Activated CD8-positive, alpha-beta T cell treated with anti-CD3 and anti-CD28 coated beads for 36 hours (primary cell): ENCODE measurements around the gene ABCB7. TPM values are rescaled to one million over a fixed set of nuclear protein-coding genes. Genes with fewer than 3 reads are reported as not detected.
"Not testable (repeated sequence)": the region's sequence is repeated elsewhere in the genome, so short reads cannot be mapped to it uniquely, and the experiment has no call there.

Source experiments
- ATAC-seq: fragments of 200-7000 bp; cut with Tn5 transposase; one replicate; pipeline ENCODE4 v1.10.0; 2021; ENCODE audit warnings: mild to moderate bottlenecking, moderate library complexity
- CTCF ChIA-PET: fragments of 350-600 bp; sonication (Branson Sonifier 250); formaldehyde crosslinking; loops from one replicate; lab custom pipeline; 2021; ENCODE audit warnings: antibody characterized with exemption; lab: Charles Lee
- POLR2A ChIA-PET: fragments of 350-600 bp; sonication (Branson Sonifier 250); formaldehyde crosslinking; loops from one replicate; lab custom pipeline; 2021; ENCODE audit warnings: antibody characterized with exemption; lab: Charles Lee
- DNase-seq: peaks from one replicate; pipeline ENCODE4 v3.0.0-alpha.2; 2020
- H3K27ac Mint-ChIP-seq: one replicate; pipeline ENCODE4 v1.8.0; 2021; ENCODE audit warnings: mild to moderate bottlenecking, mixed read lengths
- H3K27me3 Mint-ChIP-seq: one replicate; pipeline ENCODE4 v1.8.0; 2021; ENCODE audit warnings: mixed read lengths
- H3K36me3 Mint-ChIP-seq: one replicate; pipeline ENCODE4 v1.8.0; 2021; ENCODE audit warnings: low read depth, mixed read lengths
- H3K4me1 Mint-ChIP-seq: one replicate; pipeline ENCODE4 v1.8.0; 2021; ENCODE audit warnings: low read depth, mixed read lengths
- H3K4me3 Mint-ChIP-seq: one replicate; pipeline ENCODE4 v1.8.0; 2021; ENCODE audit warnings: mild to moderate bottlenecking, moderate library complexity, mixed read lengths
- H3K9me3 Mint-ChIP-seq: one replicate; pipeline ENCODE4 v1.8.0; 2021; ENCODE audit warnings: mixed read lengths
- CTCF ChIP-seq: fragments of 200-600 bp; IDR thresholded peaks from one replicate; pipeline ENCODE4 v1.8.0; 2022; ENCODE audit warnings: antibody characterized with exemption, mild to moderate bottlenecking
- intact Hi-C: fragments of 100-400 bp; cut with micrococcal nuclease; formaldehyde crosslinking; loops from one replicate; pipeline ENCODE4 v1.10.0; 2022
- total RNA-seq, 2 experiments: library from RNA; stranded (reverse); gene quantifications; one replicate each; pipeline ENCODE4 v1.2.3, GENCODE V29; 2021

ABCB7 gene
- 10 to 100 TPM; 50.5 to 52.0 TPM for total RNA-seq

DNA sequence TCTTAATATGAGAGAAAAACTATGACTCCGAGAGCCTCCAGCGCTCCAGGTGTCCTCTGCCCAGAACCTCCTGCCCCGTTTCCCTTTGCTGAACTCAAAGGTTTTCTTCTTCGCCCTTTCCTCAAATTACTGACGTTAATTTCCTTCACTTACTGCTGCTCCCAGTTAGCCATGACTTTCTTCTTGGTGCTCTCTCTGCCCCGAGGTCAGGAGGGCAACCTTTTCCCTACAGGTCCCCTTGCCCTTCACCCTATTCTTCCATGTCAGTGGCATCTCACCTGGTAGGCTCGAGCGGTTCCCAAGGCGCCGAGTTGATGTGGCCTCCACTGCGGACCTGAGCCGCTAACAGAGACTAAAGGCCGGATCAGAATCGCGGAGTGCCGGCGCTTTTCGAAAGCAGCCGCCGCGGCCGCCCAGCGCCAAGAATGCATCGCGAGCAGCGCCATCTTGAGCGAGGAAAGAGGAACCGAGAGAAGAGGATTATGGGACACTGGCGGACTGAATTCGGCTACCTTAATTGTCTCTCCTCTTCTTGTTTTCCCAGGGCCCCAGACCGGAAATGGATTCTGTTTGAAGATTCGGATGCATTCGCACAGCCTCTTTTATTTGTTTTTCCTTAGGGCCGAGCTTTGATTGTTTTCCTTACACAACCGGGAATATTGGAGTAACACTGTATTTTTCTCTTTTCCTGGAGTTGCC, at the start of gene ABCB7:
TSS of gene ABCB7 (minus strand) at position 457 of the 699 bp plus-strand sequence. CDS start at position 446, 11 bp downstream.
- Mint-ChIP-seq H3K27ac (peak within 1 kb of the TSS; percentile 95), H3K27me3 (no peaks in the 10 kb centered on the region), H3K4me3 (peak within 1 kb of the TSS; percentile 90), H3K9me3 (no peaks in the 10 kb centered on the region), H3K36me3 (peaks cover 12% of the 10 kb centered on the region), H3K4me1 (peaks cover 54% of the 10 kb centered on the region)
- CTCF ChIA-PET, result no interaction called here
- no peak for TF ChIP-seq CTCF
- DNase-seq (peak; percentile 70), ATAC-seq (peak; percentile 74)
- POLR2A ChIA-PET, result no interaction called here
- intact Hi-C loops, result loop anchor here (5.0 kb wide), 1 partner anchor 116 kb away; the partner anchor contains the start of gene UPRT

- CTCF ChIA-PET, intact Hi-C loops, H3K4me3 Mint-ChIP-seq, H3K27me3 Mint-ChIP-seq, ATAC-seq, H3K36me3 Mint-ChIP-seq, H3K4me1 Mint-ChIP-seq, H3K9me3 Mint-ChIP-seq, H3K27ac Mint-ChIP-seq, POLR2A ChIA-PET, DNase-seq: not testable (repeated sequence)
These were observed 32.5 kb upstream of the ABCB7 start for GRCh38 chrX:75188415-75189206.

GRCh38 chrX:75181721-75182120, 25.6 kb upstream of the ABCB7 start:
- ChIA-PET POLR2A (no interaction called here), CTCF (no interaction called here)
- no peaks in the 10 kb centered on the region for H3K4me1 Mint-ChIP-seq
- H3K27me3 Mint-ChIP-seq, result no peaks in the 10 kb centered on the region
- H3K4me3 Mint-ChIP-seq, result no peak overlapping the region
- intact Hi-C loops, result no loop called here
- H3K9me3 Mint-ChIP-seq, result no peaks in the 10 kb centered on the region
- ATAC-seq (no peak), DNase-seq (no peak)
- H3K36me3 Mint-ChIP-seq, result no peaks in the 10 kb centered on the region
- TF ChIP-seq CTCF, result no peak
- no peak overlapping the region for H3K27ac Mint-ChIP-seq

GRCh38 chrX:75179536-75180293, 23.6 kb upstream of the ABCB7 start:
- H3K9me3 Mint-ChIP-seq, H3K36me3 Mint-ChIP-seq, H3K4me1 Mint-ChIP-seq, DNase-seq, H3K27ac Mint-ChIP-seq, ATAC-seq, H3K4me3 Mint-ChIP-seq, CTCF ChIA-PET, H3K27me3 Mint-ChIP-seq, POLR2A ChIA-PET, intact Hi-C loops: not testable (repeated sequence)

DNA sequence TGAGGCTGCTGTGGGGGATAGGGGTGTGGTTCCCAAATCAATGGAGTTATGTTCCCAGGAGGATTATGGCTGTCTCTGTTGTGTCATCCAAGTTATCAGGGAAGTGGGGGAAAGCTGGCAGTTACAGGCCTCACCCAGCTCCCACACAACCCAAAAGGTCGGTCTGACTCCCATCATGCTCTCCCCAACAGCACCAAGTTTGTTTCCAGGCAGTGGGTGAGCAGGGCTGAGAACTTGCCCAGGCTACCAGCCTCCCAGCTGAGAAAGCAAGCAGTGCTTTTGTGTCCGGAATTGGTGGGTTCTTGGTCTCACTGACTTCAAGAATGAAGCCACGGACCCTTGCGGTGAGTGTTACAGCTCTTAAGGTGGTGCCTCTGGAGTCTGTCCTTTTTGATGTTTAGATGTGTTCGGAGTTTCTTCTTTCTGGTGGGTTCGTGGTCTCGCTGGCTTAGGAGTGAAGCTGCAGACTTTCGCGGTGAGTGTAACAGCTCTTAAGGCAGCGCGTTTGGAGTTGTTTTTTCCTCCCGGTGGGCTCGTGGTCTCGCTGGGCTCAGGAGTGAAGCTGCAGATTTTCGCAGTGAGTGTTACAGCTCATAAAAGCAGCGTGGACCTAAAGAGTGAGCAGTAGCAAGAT, 16.3 kb upstream of the ABCB7 start:
- intact Hi-C loops, CTCF ChIA-PET, POLR2A ChIA-PET, H3K9me3 Mint-ChIP-seq, ATAC-seq, H3K4me1 Mint-ChIP-seq, DNase-seq, H3K27me3 Mint-ChIP-seq, H3K36me3 Mint-ChIP-seq: not testable (repeated sequence)
- Mint-ChIP-seq H3K4me3 (peak overlapping the region; percentile 68), H3K27ac (peak overlapping the region; percentile 86)

DNA sequence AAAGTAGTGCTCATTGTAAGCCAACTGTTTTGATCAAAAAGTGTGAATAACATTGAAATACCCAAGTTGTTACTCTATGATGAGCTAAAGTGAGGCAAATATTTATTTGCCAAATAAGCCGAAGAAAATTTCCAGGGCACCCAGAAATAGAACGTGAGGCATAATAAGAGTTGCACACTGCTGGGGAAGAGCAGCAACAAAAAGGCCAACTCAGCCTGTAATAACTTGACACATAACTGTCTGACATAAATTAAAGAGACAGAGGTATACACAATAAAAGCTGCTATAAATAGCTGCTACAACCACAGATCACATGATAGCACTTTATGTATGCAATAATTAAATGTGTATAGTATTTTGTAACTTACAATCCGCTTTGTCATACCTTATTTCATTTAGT, 2.0 kb upstream of the ABCB7 start:
- Mint-ChIP-seq H3K27ac (peak overlapping the region; percentile 95), H3K4me3 (no peak overlapping the region), H3K9me3 (no peaks in the 10 kb centered on the region), H3K4me1 (peaks cover 41% of the 10 kb centered on the region), H3K27me3 (no peaks in the 10 kb centered on the region), H3K36me3 (peaks cover 11% of the 10 kb centered on the region)
- intact Hi-C loops, result loop anchor here (5.0 kb wide), 1 partner anchor 114 kb away; the partner anchor contains the start of gene UPRT
- POLR2A ChIA-PET, result no interaction called here
- DNase-seq, result no peak
- no peak for TF ChIP-seq CTCF
- no peak for ATAC-seq
- CTCF ChIA-PET, result interaction anchor here (1.4 kb wide), 1 partner anchor 25 kb away, joined by 3 read pairs; no protein-coding TSS in a partner anchor
